ENCODE data around the gene KRT77.

Gene KRT77

DNA sequence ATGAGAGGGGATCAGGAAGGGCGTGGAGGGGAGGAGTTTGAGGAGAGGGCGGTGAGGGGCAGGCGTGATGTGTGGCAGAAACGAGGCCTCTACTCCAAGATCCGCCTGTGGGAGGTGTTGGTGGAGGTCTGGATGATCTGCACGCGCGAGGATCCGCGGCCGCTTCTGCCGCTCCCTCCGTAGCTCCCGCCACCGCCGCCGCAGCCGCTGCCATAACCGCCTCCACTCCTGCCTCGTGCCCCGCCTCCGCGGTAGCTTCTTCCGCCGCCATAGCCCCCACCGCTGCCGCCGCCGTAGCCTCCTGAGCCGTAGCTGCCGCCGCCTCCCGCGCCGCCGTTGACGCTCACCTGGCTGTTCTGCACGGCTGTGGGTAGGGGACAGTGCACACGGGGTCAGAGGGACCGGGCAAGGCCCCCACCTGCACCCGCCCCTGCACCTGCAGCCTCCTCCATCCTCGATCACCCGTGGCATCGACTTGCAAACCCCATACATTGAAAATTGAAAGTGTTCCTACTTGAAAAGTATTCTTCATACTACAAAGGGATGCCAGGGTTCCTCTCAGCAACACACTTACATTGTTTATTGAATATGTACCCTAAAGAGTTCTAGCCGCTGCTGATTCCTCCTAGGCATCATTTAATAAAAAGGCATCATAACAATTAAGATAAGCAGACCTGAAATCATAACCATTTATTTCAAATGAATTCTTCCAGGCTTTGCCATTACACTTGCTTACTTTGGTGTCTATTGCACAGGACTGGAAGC lies 12.1 kb downstream of the KRT77 start:
- no peak for DNase-seq

DNA sequence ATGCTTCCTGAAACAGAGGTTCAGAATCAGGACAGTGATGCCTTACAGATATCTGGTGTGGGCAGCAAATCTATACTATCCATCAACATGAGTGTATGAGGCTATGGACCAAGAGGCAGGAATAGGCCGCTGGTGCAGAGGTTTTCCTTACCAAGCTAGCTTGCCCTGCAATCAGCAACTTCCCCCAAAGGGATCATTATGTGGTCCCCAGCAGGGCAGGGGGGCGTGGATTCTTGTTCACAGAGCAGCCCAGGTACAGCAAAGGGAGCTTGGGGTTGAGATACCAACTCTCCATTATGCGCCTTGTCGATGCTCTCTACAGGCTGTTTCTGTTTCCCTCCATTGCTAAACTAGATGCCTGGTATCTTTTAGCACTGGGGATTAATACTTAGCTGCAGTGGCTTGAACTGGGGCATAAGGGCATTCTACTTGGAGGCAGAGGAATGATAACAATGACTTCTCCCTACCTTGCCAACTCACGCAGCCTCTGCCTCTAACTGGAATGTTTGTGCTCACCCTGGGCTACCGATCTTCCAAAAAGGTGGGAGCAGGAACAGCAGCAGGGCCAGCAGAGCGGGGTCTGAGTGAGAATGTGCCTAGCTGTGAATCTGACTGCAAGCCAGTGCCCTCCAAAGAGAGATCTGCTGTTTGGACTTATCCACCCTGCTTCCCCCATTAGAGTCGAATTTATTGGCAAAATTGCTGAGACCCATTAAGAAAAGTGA lies 12.8 kb downstream of the KRT77 start:
- no peak for DNase-seq

DNA sequence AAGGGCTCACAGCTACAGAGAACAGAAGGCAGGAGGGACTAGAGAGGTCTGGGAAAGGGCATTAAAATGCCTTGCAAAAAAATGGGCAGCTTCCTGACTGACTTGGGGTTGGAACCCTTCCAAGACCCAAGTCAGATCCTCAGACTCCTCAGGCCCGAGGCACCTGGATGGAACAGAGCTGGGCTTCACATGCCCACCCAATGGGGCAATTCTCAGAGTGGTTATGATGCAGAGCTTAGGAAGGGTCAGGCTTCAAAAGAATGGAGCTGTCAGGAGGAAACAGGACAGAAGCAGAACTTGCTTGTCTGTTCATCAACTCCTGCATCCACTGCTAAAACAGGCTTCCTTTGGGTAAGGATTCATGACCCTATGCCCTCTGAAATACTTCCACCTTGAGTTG lies 13.4 kb downstream of the KRT77 start:
- DNase-seq, result no peak

DNA sequence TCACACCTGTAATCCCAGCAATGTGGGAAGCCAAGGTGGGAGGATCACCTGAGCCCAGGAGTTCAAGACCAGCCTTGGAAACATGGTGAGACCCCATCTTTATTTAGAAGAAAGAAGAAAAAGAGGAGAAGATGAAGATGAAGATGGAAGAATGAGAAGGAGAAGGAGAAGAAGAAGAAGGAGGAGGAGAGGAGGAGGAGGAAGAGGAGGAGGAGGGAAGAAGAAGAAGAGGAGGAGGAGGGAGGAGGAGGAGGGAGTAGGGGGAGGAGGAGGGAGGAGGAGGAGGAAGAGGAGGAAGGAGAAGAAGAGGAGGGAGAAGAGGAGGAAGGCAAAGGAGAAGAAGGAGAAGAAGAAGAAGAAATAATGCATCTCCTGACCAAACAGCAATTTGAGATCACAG lies 14.1 kb downstream of the KRT77 start:
- no peak for DNase-seq

DNA sequence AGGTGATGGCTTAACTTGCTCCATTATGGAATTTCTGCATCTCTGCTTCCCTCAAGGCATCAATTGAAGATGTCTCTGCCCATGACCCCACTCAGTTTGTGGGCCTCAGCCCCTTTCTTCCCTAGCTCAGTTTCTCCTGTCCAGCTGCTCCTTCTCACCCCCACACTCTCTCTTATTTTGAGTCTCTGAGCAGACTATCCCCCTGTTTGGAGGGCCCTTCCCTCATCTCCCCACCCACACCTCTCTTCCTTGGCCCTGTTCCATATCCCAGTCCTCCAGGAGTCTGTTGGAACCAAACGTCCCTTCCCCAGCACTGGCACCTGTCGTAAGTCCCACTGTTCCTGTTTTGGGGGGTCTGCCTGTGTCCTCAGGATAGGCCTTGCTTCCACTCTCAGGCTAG lies 14.8 kb downstream of the KRT77 start:
- DNase-seq, result no peak

DNA sequence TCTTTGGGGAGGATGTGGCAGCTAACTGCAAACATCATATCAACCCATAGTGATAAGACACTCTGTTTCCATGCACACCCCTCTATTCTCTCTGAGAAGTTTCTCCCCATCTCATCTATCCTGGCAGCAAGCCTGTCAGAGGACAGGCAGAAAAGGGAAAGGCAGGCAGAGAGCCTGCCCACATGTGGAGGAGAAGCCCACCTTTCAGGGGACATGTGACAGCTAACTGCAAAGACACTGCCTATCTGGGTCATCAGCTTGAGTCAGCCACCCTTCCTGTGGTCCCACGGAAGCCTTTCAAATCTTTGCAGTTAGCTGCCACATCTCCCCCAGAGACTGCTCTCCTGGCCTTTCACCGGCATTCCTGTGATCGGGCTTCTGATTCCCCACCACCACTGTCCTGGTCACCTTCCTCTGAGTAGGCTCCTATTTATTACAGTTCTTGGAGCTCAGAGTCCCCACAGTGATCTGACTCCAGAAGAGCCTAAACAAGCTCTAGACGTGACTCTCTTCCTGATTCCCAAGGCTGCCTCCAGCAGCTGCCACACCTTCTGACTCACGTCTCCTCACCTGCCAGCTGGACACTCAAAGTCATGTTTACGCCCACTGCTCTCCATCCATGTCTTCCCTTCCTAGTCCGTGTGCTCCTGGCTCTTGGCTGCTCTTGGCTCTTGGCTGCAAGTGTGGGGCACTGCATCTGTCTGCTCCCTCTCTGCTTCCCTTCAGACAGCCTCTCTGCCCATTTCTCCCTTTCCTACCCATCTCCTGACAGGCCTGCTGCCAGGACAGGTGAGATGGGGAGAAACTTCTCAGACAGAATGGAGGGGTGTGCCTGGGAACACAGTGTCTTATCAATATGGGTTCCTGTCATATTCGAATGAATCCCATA lies 15.6 kb downstream of the KRT77 start:
- no peak for DNase-seq

DNA sequence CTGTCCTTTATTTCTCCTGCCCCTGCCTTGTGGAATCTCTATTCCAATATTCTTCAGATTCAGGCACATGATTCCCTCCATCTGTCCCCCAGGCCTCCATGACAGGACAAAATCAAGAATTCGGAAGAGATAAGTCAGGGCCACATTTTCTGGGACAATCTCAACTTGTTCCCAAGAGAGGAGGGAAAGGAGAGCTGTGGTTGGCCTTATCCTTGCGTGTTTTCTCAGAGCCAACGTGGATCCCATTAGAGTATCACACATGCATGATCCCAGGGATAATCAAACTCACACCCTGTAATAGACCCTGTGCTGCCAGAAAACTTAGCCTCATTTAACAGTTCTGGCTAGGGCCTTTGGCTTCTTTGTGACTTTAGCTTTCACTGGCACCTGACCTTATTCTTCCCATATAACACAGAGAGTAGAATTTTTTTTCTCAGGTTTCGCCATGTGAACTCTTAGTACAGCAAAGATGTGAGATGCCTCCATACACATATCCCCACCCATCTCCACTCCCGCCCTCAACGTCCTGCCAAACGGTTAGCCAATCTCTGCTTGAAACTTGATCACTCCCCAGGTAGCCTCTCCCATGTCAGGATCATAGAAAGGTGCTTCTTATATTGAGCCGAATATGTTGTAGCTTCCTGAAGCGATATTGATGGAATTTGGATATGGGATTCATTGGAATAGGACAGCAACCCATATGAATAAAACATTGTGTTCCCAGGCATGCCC lies 16.4 kb downstream of the KRT77 start:
- DNase-seq, result no peak

DNA sequence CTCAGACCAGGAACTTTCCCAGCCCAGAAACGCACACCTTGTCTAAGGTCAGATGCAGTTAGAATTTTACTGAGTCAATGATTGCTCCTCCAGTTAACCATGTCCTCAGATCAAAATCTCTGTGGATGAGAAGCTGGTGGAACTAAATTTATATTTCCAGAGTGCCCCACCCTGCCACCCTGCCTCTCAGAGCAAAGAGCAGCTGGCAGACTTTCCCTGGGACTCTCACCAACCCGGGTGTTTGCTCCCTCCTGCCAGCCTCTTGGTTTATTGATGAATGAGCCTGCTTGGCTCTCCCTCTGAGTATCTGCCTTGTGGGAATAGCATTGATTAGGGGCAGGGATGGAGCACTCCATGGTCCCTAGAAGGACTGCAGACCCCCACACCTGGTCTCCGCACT lies 17.3 kb downstream of the KRT77 start:
- DNase-seq, result no peak

DNA sequence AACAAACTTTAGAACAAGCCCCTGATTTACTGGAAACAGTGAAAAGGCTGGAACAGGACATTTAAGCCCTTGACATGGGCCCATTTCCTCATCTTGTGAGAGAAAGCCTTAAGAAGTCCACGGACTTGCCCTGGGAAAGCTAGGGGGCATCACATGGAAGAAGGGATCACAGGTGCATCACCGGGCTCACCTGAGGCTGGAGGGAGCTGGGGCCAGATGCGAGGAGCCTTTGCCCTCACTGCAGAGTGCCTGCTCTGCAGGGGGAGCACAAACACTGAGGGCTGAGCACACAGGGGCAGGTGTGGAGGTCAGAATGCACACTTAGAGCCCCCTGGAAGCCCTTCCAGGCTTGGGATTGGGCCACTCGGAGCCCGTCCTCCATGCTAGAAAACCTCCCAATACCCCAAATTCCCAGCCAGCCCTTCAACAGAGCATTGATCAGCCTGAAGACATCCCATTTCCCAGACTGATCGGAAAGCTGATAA lies 17.9 kb downstream of the KRT77 start:
- DNase-seq, result no peak

DNA sequence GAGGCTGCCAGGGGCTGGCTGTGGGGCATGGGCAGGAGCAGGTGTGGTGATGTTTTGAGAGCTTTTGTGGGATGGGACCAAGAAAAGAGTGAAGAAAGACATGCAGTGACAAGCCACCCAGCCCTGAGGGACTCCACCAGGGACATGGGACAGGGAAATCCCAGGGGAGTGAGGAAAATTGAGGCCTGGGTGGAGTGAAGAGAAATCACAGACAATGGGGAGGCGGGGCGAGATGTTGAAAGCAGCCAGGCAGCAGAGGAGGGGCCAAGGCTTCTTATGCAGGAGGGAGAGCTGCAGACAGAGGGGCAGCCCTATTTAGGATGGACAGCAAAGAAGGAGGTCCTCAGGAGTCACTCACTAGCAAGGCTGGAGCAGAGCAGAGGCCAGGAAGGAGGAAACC lies 18.9 kb downstream of the KRT77 start:
- DNase-seq, result no peak

DNA sequence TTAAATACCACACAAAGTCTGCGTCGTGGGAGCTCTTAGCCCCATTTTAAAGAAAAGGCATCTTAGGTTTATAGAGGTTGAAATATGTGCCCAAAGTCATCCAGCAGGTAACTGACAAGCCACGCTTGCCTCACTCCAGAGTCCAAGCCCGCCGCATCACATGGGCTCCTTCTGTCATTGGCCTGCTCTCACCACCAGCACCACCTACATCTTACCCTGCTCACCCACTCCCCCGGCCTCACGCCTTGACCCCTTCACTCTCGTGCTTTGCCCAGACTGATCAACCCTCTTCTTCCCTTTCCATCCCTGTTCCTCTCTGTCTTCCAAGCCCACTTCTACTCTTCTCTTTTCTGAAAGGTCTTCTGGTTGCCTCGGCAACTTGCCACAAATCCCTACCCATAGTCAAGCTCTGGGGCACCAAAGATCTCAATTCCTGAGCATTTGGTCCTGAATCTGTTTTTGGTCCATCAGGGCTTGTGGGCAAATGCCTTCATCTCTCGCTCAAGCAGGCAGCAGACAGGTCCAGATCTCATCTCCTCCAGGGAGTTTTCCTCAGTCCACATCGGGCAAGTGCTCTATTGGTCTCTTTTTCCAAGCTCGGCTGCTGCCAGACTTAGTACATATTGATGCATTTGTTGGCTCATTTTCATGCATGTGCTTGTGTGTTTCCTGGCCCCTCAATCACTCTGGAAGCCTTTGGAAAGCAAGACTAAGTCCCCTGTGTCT lies 19.6 kb downstream of the KRT77 start:
- no peak for DNase-seq

DNA sequence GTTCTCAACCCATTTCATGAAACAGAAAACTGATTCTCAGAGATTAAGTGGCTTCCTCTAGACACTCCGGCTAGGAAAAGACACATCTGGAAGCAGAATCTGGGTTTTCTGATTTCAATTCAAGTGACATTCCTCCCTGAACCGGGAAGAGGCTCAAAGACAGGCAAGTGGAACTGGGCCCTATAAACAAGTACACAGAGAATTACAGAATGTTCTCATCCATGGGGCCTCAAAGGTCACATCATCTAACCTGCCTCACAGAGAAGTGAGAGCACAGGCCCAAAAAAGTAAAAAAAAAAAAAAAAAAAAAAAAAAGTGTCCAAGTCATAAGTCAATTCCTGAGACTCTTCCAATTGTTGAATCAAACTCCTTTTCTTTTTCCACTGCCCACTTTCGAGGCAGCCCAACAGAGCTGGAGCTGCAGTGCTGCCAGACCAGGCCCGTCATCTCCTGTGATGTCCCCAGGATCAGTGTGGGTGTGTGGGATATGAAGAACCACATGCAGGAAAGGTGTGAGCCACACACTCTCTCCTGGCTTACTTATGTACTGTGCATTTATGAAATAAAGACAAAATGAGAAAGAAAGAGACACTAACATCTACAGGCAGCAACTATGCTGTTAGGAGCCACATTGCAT lies 20.3 kb downstream of the KRT77 start:
- DNase-seq, result no peak

DNA sequence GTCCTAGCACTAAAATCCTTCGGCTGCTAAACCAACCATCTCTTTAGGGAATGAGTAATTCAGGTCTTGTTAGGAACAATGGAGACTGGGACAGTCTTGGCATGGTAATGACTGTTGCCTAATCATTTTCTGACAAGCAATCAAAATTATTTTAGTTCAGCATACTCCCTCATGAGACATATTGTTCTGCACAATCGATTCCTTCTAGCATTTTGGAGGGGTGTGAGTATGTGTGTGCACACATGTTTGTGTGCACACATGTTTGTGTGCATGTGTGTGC lies 21.0 kb downstream of the KRT77 start:
- no peak for DNase-seq

DNA sequence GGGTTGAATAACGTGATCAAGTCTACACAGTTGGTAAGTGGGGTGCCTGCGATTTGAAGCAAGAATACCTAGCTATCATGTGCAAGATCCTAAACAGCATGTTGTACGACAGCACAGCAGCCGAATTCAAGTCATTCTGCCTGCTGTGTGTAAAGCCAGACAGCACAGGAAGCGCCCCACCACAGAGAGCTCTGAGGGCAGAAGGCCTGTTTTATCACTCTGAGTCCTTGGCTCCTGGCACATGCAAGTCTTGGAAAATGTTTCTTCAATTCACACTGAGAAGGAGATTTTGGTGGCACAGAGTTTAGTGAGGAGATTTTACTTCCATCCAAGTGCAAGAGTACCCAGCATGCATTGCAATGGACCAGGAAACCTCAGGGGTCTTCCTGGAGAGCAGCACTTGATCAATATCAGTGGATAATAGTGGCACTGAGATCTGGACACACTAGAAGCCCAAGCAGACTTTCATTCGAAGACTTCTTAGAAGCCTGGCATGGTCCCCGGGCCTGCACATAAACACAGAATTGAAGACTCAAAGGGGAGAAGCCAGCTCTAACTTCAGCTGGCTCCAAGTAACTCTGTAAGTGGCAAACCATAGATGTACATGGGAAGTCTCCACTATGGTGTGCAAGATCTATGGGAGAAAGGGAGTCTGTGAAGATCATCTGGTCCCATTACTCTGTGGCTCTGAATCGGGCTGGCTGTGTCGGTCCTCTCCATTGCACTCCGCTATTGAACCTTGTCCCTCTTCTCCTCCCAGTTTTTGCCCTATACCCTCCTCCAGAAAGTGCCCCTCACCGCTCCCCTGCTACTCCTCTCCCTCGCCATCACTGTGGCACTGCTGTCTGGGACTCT lies 21.6 kb downstream of the KRT77 start:
- DNase-seq, result no peak

DNA sequence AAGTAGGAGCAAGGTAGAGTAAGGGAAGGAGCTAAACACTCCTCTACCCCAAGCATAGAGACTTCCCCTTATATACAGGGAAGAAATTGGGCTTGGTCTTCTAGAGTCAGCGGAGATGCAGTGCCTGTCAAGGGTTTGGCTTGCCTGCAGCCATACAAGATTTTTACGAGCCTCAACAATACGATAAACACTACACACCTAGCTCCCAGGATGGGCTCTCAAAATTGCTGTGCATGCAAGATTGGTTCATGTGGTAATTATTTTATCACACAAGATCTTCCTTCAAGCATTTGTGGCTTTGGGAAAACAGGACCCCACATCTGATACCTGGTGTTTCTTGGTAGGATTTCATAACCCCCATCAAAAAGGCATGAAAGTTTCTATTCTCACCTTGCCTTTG lies 23.0 kb downstream of the KRT77 start, which contains the start of gene KRT1:
Gene KRT1 (minus strand): TSS at position 45 of the 400 bp plus-strand sequence. CDS start 59 bp downstream, outside the sequence.
- DNase-seq, result no peak

DNA sequence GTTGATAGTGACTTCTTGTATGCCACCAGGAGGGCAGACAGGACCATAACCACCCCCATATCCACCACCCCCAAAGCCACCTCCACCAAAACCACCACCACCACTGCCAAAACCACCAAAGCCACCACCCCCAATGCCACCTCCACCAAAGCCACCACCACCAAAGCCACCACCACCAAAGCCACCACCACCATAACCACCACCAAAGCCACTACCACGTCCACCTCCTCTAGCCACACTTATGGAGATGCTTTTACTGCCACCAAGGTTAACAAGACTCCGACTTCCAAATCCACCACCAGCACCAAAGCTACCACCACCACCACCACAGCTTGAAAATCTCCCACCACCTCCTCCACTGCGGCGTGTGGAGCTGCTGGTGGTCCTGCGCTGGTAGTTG lies 23.4 kb downstream of the KRT77 start:
- DNase-seq, result no peak

DNA sequence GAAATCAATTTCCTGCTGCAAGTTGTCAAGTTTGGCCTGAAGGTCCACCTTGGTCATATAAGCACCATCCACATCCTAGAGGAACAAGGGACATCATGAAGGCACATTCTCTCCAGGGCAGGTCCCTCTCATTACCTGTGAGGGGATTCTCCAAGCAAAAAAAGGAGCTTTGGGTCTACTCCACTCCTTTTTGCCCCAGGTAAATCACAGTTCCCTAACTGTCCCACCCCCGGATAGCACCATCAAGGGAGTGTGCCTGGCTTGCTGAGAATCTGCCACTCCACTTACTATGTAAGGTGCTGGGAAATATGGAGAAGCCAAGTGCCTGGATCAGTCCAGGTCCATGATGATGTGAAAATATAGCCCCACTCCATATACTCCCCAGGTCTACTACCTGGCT lies 25.7 kb downstream of the KRT77 start:
- DNase-seq, result no peak

DNA sequence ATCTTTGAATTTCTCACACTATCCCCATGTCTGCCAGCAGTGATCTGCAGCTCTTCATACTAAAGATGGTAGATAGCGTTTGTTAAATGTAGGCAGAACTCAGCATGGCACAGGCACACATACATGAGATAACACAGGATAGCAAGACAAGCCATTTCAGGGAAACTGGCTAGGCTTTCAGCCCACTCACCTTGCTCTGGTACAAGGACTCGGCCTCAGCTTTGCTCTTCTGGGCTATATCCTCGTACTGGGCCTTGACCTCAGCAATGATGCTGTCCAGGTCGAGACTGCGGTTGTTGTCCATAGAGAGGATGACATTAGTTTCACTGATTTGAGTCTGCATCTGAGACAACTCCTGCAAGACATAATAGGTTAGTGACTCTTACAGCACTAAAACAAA lies 26.2 kb downstream of the KRT77 start:
- DNase-seq, result no peak

DNA sequence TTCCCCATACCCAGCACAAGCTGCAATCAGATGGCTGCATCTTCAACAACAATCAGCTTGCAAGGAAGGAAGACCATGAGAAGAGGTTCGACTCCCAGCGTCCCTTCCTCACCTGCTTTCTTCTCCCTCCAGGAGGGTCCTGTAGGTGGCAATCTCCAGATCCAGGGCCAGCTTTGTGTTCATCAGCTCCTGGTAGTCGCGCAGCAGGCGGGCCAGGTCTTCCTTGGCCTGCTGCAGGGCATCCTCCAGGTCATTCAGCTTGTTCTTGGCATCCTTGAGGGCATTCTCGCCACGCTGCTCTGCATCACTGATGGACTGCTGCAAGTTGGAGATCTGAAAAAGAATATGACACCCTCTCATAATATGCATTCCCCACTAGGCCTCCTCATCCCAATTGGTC lies 27.2 kb downstream of the KRT77 start:
- DNase-seq, result no peak

DNA sequence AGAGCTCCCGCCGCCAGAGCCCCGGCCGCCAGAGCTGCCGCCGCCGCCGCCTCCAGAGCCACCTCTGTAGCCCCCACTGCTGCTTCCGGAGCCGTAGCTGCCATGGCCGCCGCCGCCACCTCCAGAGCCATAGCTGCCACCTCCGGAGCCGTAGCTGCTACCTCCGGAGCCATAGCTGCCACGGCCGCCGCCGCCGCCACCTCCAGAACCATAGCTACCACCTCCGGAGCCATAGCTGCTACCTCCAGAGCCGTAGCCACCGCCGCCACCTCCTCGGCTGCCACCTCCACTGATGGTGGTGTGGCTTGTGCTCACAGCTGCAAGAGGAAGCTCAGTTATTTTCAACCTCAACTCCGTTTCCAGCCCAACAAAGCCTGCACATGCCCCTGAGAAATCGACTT lies 28.0 kb downstream of the KRT77 start:
- DNase-seq, result no peak

DNA sequence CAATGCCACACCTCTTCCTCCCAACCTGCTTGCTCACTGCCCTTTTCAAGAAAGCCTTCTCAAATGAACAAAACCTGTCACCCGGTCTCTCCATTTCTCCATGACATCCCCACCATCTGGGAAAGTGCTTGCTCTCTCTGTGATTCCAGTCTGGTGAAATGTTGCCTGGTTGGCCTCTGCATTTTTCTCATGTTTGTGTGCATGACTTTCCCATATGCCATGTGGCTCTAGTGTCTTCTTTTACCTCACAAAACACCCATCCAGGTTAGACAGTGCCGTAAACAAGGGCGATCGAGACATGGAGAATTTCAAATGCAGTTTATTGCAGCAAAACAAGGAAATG lies 28.9 kb downstream of the KRT77 start:
- DNase-seq, result no peak
